Loucy (cell line): ENCODE measurements around the gene SAMD7.

Experiments used
- H2AFZ ChIP-seq: fragments of 200-600 bp; sonication (generic); 2 replicates; pipeline ENCODE4 v1.6.0; 2016; ENCODE audit warnings: antibody characterized with exemption, mild to moderate bottlenecking, low read length, moderate library complexity
- H3F3A ChIP-seq: fragments of 200-600 bp; 2 replicates; pipeline ENCODE4 v1.6.0; 2016; ENCODE audit warnings: antibody characterized with exemption, low read depth, mild to moderate bottlenecking
- H3K27me3 ChIP-seq: fragments of 200-600 bp; sonication (generic); 2 replicates; pipeline ENCODE4 v1.6.1; 2014; ENCODE audit warnings: low read length, mild to moderate bottlenecking; ENCODE audit not compliant: insufficient read depth, poor library complexity, severe bottlenecking
- H3K36me3 ChIP-seq: fragments of 200-600 bp; sonication (generic); 2 replicates; pipeline ENCODE4 v1.6.1; 2016; ENCODE audit warnings: low read length; ENCODE audit not compliant: insufficient read depth
- H3K4me1 ChIP-seq: fragments of 200-600 bp; sonication (generic); 2 replicates; pipeline ENCODE4 v1.5.1; 2014; ENCODE audit warnings: low read length, mild to moderate bottlenecking; ENCODE audit not compliant: insufficient read depth, poor library complexity, severe bottlenecking
- H3K4me2 ChIP-seq: fragments of 200-600 bp; sonication (generic); 2 replicates; pipeline ENCODE4 v1.6.0; 2014; ENCODE audit warnings: antibody characterized with exemption, low read length, low read depth, mild to moderate bottlenecking; ENCODE audit not compliant: poor library complexity, severe bottlenecking
- H3K4me3 ChIP-seq: fragments of 200-600 bp; sonication (generic); 2 replicates; pipeline ENCODE4 v1.5.1; 2014; ENCODE audit warnings: low read length, mild to moderate bottlenecking, mixed read lengths; ENCODE audit not compliant: poor library complexity, severe bottlenecking
- H3K79me2 ChIP-seq: fragments of 200-600 bp; sonication (generic); 2 replicates; pipeline ENCODE4 v1.6.1; 2014; ENCODE audit warnings: low read length; ENCODE audit not compliant: insufficient read depth
- H3K9ac ChIP-seq: fragments of 200-600 bp; sonication (generic); 2 replicates; pipeline ENCODE4 v1.6.0; 2014; ENCODE audit warnings: mild to moderate bottlenecking, low read depth, low read length, moderate library complexity; ENCODE audit not compliant: poor library complexity, severe bottlenecking
- H3K9me2 ChIP-seq: fragments of 200-600 bp; sonication (generic); replicated peaks from 2 replicates; pipeline ENCODE4 v1.6.1; 2016; ENCODE audit warnings: low read depth, low read length, mixed read lengths
- H3K9me3 ChIP-seq: fragments of 200-600 bp; sonication (generic); 2 replicates; pipeline ENCODE4 v1.6.1; 2014; ENCODE audit warnings: mild to moderate bottlenecking, antibody characterized with exemption, low read length, low read depth; ENCODE audit not compliant: insufficient read depth
- H4K20me1 ChIP-seq: fragments of 200-600 bp; sonication (generic); 2 replicates; pipeline ENCODE4 v1.6.0; 2014; ENCODE audit warnings: antibody characterized with exemption, low read length, mild to moderate bottlenecking; ENCODE audit not compliant: insufficient read depth, poor library complexity, severe bottlenecking
- CTCF ChIP-seq: fragments of 200-600 bp; sonication (generic); conservative IDR thresholded peaks from 2 replicates; pipeline ENCODE4 v1.5.1; 2014; ENCODE audit warnings: mild to moderate bottlenecking, antibody characterized with exemption, low read length
- EZH2phosphoT487 ChIP-seq: fragments of 200-600 bp; IDR thresholded peaks from 2 replicates; pipeline ENCODE4 v1.6.1; 2018; ENCODE audit warnings: antibody characterized with exemption, mild to moderate bottlenecking, moderate library complexity, borderline replicate concordance

Gene SAMD7

GRCh38 chr3:169913323-169913722 lies 2.0 kb downstream of the SAMD7 start:
- Histone ChIP-seq H3K4me2 (no peak overlapping the region), H2AFZ (no peak overlapping the region), H3K9me3 (no peaks in the 10 kb centered on the region), H3K9me2 (no peaks in the 10 kb centered on the region), H4K20me1 (no peaks in the 10 kb centered on the region), H3K27me3 (no peaks in the 10 kb centered on the region), H3F3A (no peaks in the 10 kb centered on the region), H3K36me3 (no peaks in the 10 kb centered on the region), H3K4me3 (no peak overlapping the region), H3K79me2 (no peaks in the 10 kb centered on the region), H3K9ac (no peak overlapping the region), H3K4me1 (no peaks in the 10 kb centered on the region)
- no peak for TF ChIP-seq CTCF
- TF ChIP-seq EZH2phosphoT487, result no peak

GRCh38 chr3:169914321-169914720 lies 2.9 kb downstream of the SAMD7 start:
- H3K27me3 ChIP-seq, result no peaks in the 10 kb centered on the region
- no peak overlapping the region for H3K4me3 ChIP-seq
- H3K4me2 ChIP-seq, result no peak overlapping the region
- peak overlapping the region; percentile 48; the same call in 1 of the 2 replicates for H2AFZ ChIP-seq
- no peaks in the 10 kb centered on the region for H3K4me1 ChIP-seq
- H3K36me3 ChIP-seq, result no peaks in the 10 kb centered on the region
- no peak for TF ChIP-seq EZH2phosphoT487
- H3K79me2 ChIP-seq, result no peaks in the 10 kb centered on the region
- H3K9me3 ChIP-seq, result no peaks in the 10 kb centered on the region
- H4K20me1 ChIP-seq, result no peaks in the 10 kb centered on the region
- H3K9ac ChIP-seq, result no peak overlapping the region
- no peaks in the 10 kb centered on the region for H3F3A ChIP-seq
- no peaks in the 10 kb centered on the region for H3K9me2 ChIP-seq

GRCh38 chr3:169923189-169923588 lies 11.8 kb downstream of the SAMD7 start:
- no peaks in the 10 kb centered on the region for H3K27me3 ChIP-seq
- H4K20me1 ChIP-seq, result no peaks in the 10 kb centered on the region
- no peak overlapping the region for H2AFZ ChIP-seq
- no peaks in the 10 kb centered on the region for H3K9me3 ChIP-seq
- H3K9me2 ChIP-seq, result no peaks in the 10 kb centered on the region
- H3K36me3 ChIP-seq, result no peaks in the 10 kb centered on the region
- H3F3A ChIP-seq, result no peaks in the 10 kb centered on the region
- no peak overlapping the region for H3K4me3 ChIP-seq
- H3K9ac ChIP-seq, result no peak overlapping the region
- H3K79me2 ChIP-seq, result no peaks in the 10 kb centered on the region
- no peak overlapping the region for H3K4me2 ChIP-seq
- H3K4me1 ChIP-seq, result no peaks in the 10 kb centered on the region
- TF ChIP-seq EZH2phosphoT487 (no peak), CTCF (no peak)

GRCh38 chr3:169923831-169924230 lies 12.5 kb downstream of the SAMD7 start:
- H3K4me1 ChIP-seq, result no peaks in the 10 kb centered on the region

More at GRCh38 chr3:169923831-169924230, 12.5 kb downstream of the SAMD7 start:
- Histone ChIP-seq H3K4me3 (no peak overlapping the region), H3K4me2 (no peak overlapping the region), H4K20me1 (no peaks in the 10 kb centered on the region), H3K9ac (no peak overlapping the region), H3K9me2 (no peaks in the 10 kb centered on the region), H3F3A (no peaks in the 10 kb centered on the region), H3K9me3 (no peaks in the 10 kb centered on the region), H3K36me3 (no peaks in the 10 kb centered on the region), H3K27me3 (no peaks in the 10 kb centered on the region), H3K79me2 (no peaks in the 10 kb centered on the region), H2AFZ (no peak overlapping the region)
- TF ChIP-seq EZH2phosphoT487 (no peak), CTCF (no peak)
